ENCODE measurements around the gene CA10. TPM values are rescaled to one million over a fixed set of nuclear protein-coding genes. Genes with fewer than 3 reads are reported as not detected.
A peak's percentile ranks its signal among the peaks of the same experiment; 100 is the strongest.

CA10 gene
- total RNA-seq, 1 donor from 2014 or later: 1.3 TPM

- no peak for DNase-seq
- no peak overlapping the region for H3K4me3 Mint-ChIP-seq (ENCODE audit: unreplicated experiment)
- no peaks in the 10 kb centered on the region for H3K27me3 Mint-ChIP-seq (ENCODE audit: unreplicated experiment)
- no peak for TF ChIP-seq CTCF (IDR thresholded peaks at IDR 0.05; ENCODE audit: partially characterized antibody, unreplicated experiment)
- peaks cover 2% of the 10 kb centered on the region for H3K9me3 Mint-ChIP-seq (ENCODE audit: unreplicated experiment)
- no peak overlapping the region for H3K27ac Mint-ChIP-seq (ENCODE audit: unreplicated experiment)
- no peaks in the 10 kb centered on the region for H3K36me3 Mint-ChIP-seq (ENCODE audit: unreplicated experiment)
- H3K4me1 Mint-ChIP-seq (ENCODE audit: low read depth, unreplicated experiment): peaks cover 17% of the 10 kb centered on the region
Measured at GRCh38 chr17:51767287-51767686, 391.2 kb downstream of the CA10 start.

- Mint-ChIP-seq H3K9me3 (ENCODE audit: unreplicated experiment) (peaks cover 2% of the 10 kb centered on the region), H3K4me1 (ENCODE audit: low read depth, unreplicated experiment) (peaks cover 20% of the 10 kb centered on the region), H3K27me3 (ENCODE audit: unreplicated experiment) (no peaks in the 10 kb centered on the region), H3K36me3 (ENCODE audit: unreplicated experiment) (no peaks in the 10 kb centered on the region), H3K27ac (ENCODE audit: unreplicated experiment) (peak overlapping the region; percentile 64), H3K4me3 (ENCODE audit: unreplicated experiment) (no peak overlapping the region)
- no peak for TF ChIP-seq CTCF (IDR thresholded peaks at IDR 0.05; ENCODE audit: partially characterized antibody, unreplicated experiment)
- no peak for DNase-seq
Measured at GRCh38 chr17:51765282-51766135, 393.0 kb downstream of the CA10 start.

- H3K9me3 Mint-ChIP-seq (ENCODE audit: unreplicated experiment): peaks cover 2% of the 10 kb centered on the region
- H3K27me3 Mint-ChIP-seq (ENCODE audit: unreplicated experiment): no peaks in the 10 kb centered on the region
- H3K36me3 Mint-ChIP-seq (ENCODE audit: unreplicated experiment): no peaks in the 10 kb centered on the region
- H3K4me1 Mint-ChIP-seq (ENCODE audit: low read depth, unreplicated experiment): peaks cover 17% of the 10 kb centered on the region
- peak; percentile 86 for TF ChIP-seq CTCF (IDR thresholded peaks at IDR 0.05; ENCODE audit: partially characterized antibody, unreplicated experiment)
- peak; percentile 64 for DNase-seq
- no peak overlapping the region for H3K4me3 Mint-ChIP-seq (ENCODE audit: unreplicated experiment)
- H3K27ac Mint-ChIP-seq (ENCODE audit: unreplicated experiment): no peak overlapping the region
Measured at GRCh38 chr17:51764387-51764971, 394.0 kb downstream of the CA10 start.

GRCh38 chr17:51763058-51763457 is 395.5 kb downstream of the CA10 start:
- no peak for DNase-seq
- Mint-ChIP-seq H3K36me3 (ENCODE audit: unreplicated experiment) (no peaks in the 10 kb centered on the region), H3K9me3 (ENCODE audit: unreplicated experiment) (peaks cover 2% of the 10 kb centered on the region), H3K27me3 (ENCODE audit: unreplicated experiment) (no peaks in the 10 kb centered on the region), H3K27ac (ENCODE audit: unreplicated experiment) (no peak overlapping the region), H3K4me3 (ENCODE audit: unreplicated experiment) (no peak overlapping the region), H3K4me1 (ENCODE audit: low read depth, unreplicated experiment) (peaks cover 17% of the 10 kb centered on the region)
- TF ChIP-seq CTCF (IDR thresholded peaks at IDR 0.05; ENCODE audit: partially characterized antibody, unreplicated experiment): no peak

- peaks cover 17% of the 10 kb centered on the region for H3K4me1 Mint-ChIP-seq (ENCODE audit: low read depth, unreplicated experiment)
- H3K27me3 Mint-ChIP-seq (ENCODE audit: unreplicated experiment): no peaks in the 10 kb centered on the region
- no peak overlapping the region for H3K27ac Mint-ChIP-seq (ENCODE audit: unreplicated experiment)
- peaks cover 2% of the 10 kb centered on the region for H3K9me3 Mint-ChIP-seq (ENCODE audit: unreplicated experiment)
- no peak for TF ChIP-seq CTCF (IDR thresholded peaks at IDR 0.05; ENCODE audit: partially characterized antibody, unreplicated experiment)
- no peak overlapping the region for H3K4me3 Mint-ChIP-seq (ENCODE audit: unreplicated experiment)
- DNase-seq: no peak
- no peaks in the 10 kb centered on the region for H3K36me3 Mint-ChIP-seq (ENCODE audit: unreplicated experiment)
Measured at GRCh38 chr17:51761105-51761504, 397.4 kb downstream of the CA10 start.

Data from glutamatergic neuron (in vitro differentiated cells).